IMR-90 (cell line): ENCODE results near the gene OAF. TPM values are rescaled to one million over a fixed set of nuclear protein-coding genes. Genes with fewer than 3 reads are reported as not detected.

Experiments
- ATAC-seq: fragments of 200-7000 bp; cut with Tn5 transposase; 2 replicates; pipeline ENCODE4 v1.9.1; 2020; ENCODE audit warnings: low read depth, mild to moderate bottlenecking, moderate library complexity
- BruUV-seq: library from RNA; stranded (reverse); fragments of 400-500 nt; replicated peaks from 2 replicates; lab custom pipeline; 2021; lab: Mats Ljungman, UMichigan
- CTCF ChIA-PET: fragments of 300-600 bp; formaldehyde crosslinking; extraction: SDS; loops from one replicate; lab custom pipeline; 2021; ENCODE audit warnings: antibody characterized with exemption; lab: Yijun Ruan, JAX
- POLR2A ChIA-PET: fragments of 300-600 bp; sonication (Branson Sonifier 250); formaldehyde crosslinking; loops from one replicate; lab custom pipeline; 2022; ENCODE audit warnings: antibody characterized with exemption; ENCODE audit not compliant: unreplicated experiment; lab: Charles Lee
- DNase-seq: peaks from one replicate; pipeline ENCODE4 v3.0.0; 2013
- H2AFZ ChIP-seq: replicated peaks from 2 replicates; pipeline ENCODE3; 2013; ENCODE audit warnings: low read length, mild to moderate bottlenecking; ENCODE audit not compliant: poor library complexity
- H2AK5ac ChIP-seq: 2 replicates; pipeline ENCODE4 v1.6.1; 2013; ENCODE audit warnings: low read depth, low read length, inconsistent platforms
- H2AK9ac ChIP-seq: replicated peaks from 2 replicates; pipeline ENCODE3; 2013; ENCODE audit warnings: mild to moderate bottlenecking, low read depth, low read length, moderate library complexity; ENCODE audit not compliant: poor library complexity
- H2BK120ac ChIP-seq: 2 replicates; pipeline ENCODE4 v1.6.1; 2013; ENCODE audit warnings: low read depth, low read length, inconsistent platforms
- H2BK15ac ChIP-seq: 3 replicates; pipeline ENCODE4 v1.6.1; 2013; ENCODE audit warnings: low read depth, low read length, inconsistent platforms
- H2BK20ac ChIP-seq: 2 replicates; pipeline ENCODE4 v1.6.1; 2013; ENCODE audit warnings: low read depth, mild to moderate bottlenecking, inconsistent platforms, low read length, moderate library complexity
- H2BK5ac ChIP-seq: 2 replicates; pipeline ENCODE4 v1.6.1; 2013; ENCODE audit warnings: mild to moderate bottlenecking, low read depth, low read length, inconsistent platforms; ENCODE audit not compliant: poor library complexity, severe bottlenecking
- H3K14ac ChIP-seq: replicated peaks from 2 replicates; pipeline ENCODE4 v1.6.1; 2013; ENCODE audit warnings: low read depth, low read length, inconsistent platforms
- H3K18ac ChIP-seq: 2 replicates; pipeline ENCODE4 v1.6.1; 2013; ENCODE audit warnings: low read depth, low read length, control low read depth
- H3K23ac ChIP-seq: 2 replicates; pipeline ENCODE4 v1.6.1; 2013; ENCODE audit warnings: low read depth, low read length, inconsistent platforms
- H3K27ac ChIP-seq: 2 replicates; pipeline ENCODE4 v1.5.1; 2013; ENCODE audit warnings: mild to moderate bottlenecking, control low read depth, low read length; ENCODE audit not compliant: insufficient read depth
- H3K27me3 ChIP-seq: 2 replicates; pipeline ENCODE4 v1.6.1; 2013; ENCODE audit warnings: low read length; ENCODE audit not compliant: control insufficient read depth, insufficient read depth
- H3K36me3 ChIP-seq: 2 replicates; pipeline ENCODE4 v1.6.1; 2013; ENCODE audit warnings: low read length, mixed read lengths; ENCODE audit not compliant: control insufficient read depth, insufficient read depth
- H3K4ac ChIP-seq: 2 replicates; pipeline ENCODE4 v1.6.1; 2013; ENCODE audit warnings: low read depth, low read length, inconsistent platforms
- H3K4me1 ChIP-seq: 2 replicates; pipeline ENCODE4 v1.6.1; 2013; ENCODE audit warnings: low read length, mixed read lengths; ENCODE audit not compliant: control insufficient read depth, insufficient read depth
- H3K4me2 ChIP-seq: 2 replicates; pipeline ENCODE4 v1.6.1; 2013; ENCODE audit warnings: low read depth, mild to moderate bottlenecking, control low read depth, low read length, moderate library complexity
- H3K4me3 ChIP-seq: 2 replicates; pipeline ENCODE4 v1.5.1; 2013; ENCODE audit warnings: low read depth, mild to moderate bottlenecking, control low read depth, low read length, moderate library complexity; ENCODE audit not compliant: insufficient read depth
- H3K56ac ChIP-seq: 2 replicates; pipeline ENCODE4 v1.6.1; 2013; ENCODE audit warnings: low read length, inconsistent platforms; ENCODE audit not compliant: insufficient read depth; ENCODE audit errors: extremely low read depth
- H3K79me1 ChIP-seq, 2 experiments: 2 replicates each; pipeline ENCODE4 v1.6.1; 2013; ENCODE audit warnings: low read length in 2 of 2, inconsistent platforms in 1 of 2, low read depth in 1 of 2
- H3K9ac ChIP-seq: 2 replicates; pipeline ENCODE4 v1.6.1; 2013; ENCODE audit warnings: low read depth, low read length, control low read depth
- H3K9me1 ChIP-seq: 2 replicates; pipeline ENCODE4 v1.6.1; 2013; ENCODE audit warnings: low read length, inconsistent platforms; ENCODE audit not compliant: insufficient read depth
- H3K9me3 ChIP-seq: 2 replicates; pipeline ENCODE4 v1.6.1; 2013; ENCODE audit warnings: low read length; ENCODE audit not compliant: control insufficient read depth, insufficient read depth
- H4K20me1 ChIP-seq: 2 replicates; pipeline ENCODE4 v1.6.1; 2013; ENCODE audit warnings: low read length, inconsistent platforms; ENCODE audit not compliant: insufficient read depth
- H4K5ac ChIP-seq: 2 replicates; pipeline ENCODE4 v1.6.1; 2013; ENCODE audit warnings: mild to moderate bottlenecking, low read depth, low read length, control low read depth
- H4K8ac ChIP-seq, 2 experiments: 2 replicates each; pipeline ENCODE4 v1.6.1; 2013; ENCODE audit warnings: low read depth in 2 of 2, low read length in 2 of 2, control low read depth in 1 of 2, inconsistent platforms in 1 of 2
- H4K91ac ChIP-seq: 2 replicates; pipeline ENCODE4 v1.6.1; 2013; ENCODE audit warnings: low read depth, low read length, inconsistent platforms; ENCODE audit not compliant: insufficient read depth
- CEBPB ChIP-seq: IDR thresholded peaks from 2 replicates; pipeline ENCODE4 v1.6.1; 2012; ENCODE audit warnings: low read depth, low read length, improper control_type of control experiment
- CHD1 ChIP-seq: IDR thresholded peaks from 2 replicates; pipeline ENCODE4 v1.6.1; 2012; ENCODE audit warnings: low read depth, low read length, improper control_type of control experiment
- CTCF ChIP-seq: conservative IDR thresholded peaks from 2 replicates; pipeline ENCODE4 v1.5.1; 2012; ENCODE audit warnings: mild to moderate bottlenecking, low read depth, low read length, improper control_type of control experiment
- FOS ChIP-seq: fragments of 150-350 bp; IDR thresholded peaks from 2 replicates; pipeline ENCODE4 v1.6.1; 2016; ENCODE audit warnings: low read depth, low read length
- MAZ ChIP-seq: IDR thresholded peaks from 2 replicates; pipeline ENCODE4 v1.6.1; 2012; ENCODE audit warnings: low read depth, mild to moderate bottlenecking, low read length, improper control_type of control experiment, moderate library complexity, borderline replicate concordance
- NFE2L2 ChIP-seq: fragments of 150-350 bp; IDR thresholded peaks from 2 replicates; pipeline ENCODE4 v1.6.1; 2016; ENCODE audit warnings: low read depth, mild to moderate bottlenecking, low read length
- POLR2A ChIP-seq: IDR thresholded peaks from 2 replicates; pipeline ENCODE4 v1.6.1; 2012; ENCODE audit warnings: mild to moderate bottlenecking, low read depth, low read length
- RAD21 ChIP-seq: IDR thresholded peaks from 2 replicates; pipeline ENCODE4 v1.6.1; 2012; ENCODE audit warnings: low read length, improper control_type of control experiment
- RCOR1 ChIP-seq: IDR thresholded peaks from 2 replicates; pipeline ENCODE4 v1.6.1; 2012; ENCODE audit warnings: mild to moderate bottlenecking, low read length, improper control_type of control experiment; ENCODE audit not compliant: insufficient replicate concordance
- RFX5 ChIP-seq: IDR thresholded peaks from 2 replicates; pipeline ENCODE4 v1.8.0; 2012; ENCODE audit warnings: low read depth, mild to moderate bottlenecking, low read length, moderate library complexity
- SMC3 ChIP-seq: fragments of 150-350 bp; IDR thresholded peaks from 2 replicates; pipeline ENCODE4 v1.6.1; 2016; ENCODE audit warnings: low read depth, mild to moderate bottlenecking, antibody characterized with exemption, low read length, moderate library complexity
- USF2 ChIP-seq: fragments of 150-350 bp; IDR thresholded peaks from 2 replicates; pipeline ENCODE4 v1.6.1; 2017; ENCODE audit warnings: mild to moderate bottlenecking, antibody characterized with exemption, low read length, low read depth
- WGBS, 2 experiments: methylation state at CpG; one replicate each; pipeline versions ENCODE4 v1.1.5 to v1.1.7; 2013; ENCODE audit warnings: missing lambda C conversion rate in 2 of 2; ENCODE audit not compliant: insufficient read length in 1 of 2; ENCODE audit errors: extremely low coverage in 2 of 2; 5-methylcytosine and 5-hydroxymethylcytosine counted together
- dilution Hi-C: fragments of 300-500 bp; cut with HindIII; formaldehyde crosslinking; loops from one replicate; pipeline ENCODE4 v1.14.3; 2018; ENCODE audit warnings: low sequenced_read_pairs; ENCODE audit not compliant: unreplicated experiment
- in situ Hi-C: fragments of 300-500 bp; cut with MboI; formaldehyde crosslinking; loops from 3 replicates; pipeline ENCODE4 v1.14.3; 2019; ENCODE audit warnings: low sequenced_read_pairs, inconsistent platforms, mixed read lengths
- intact Hi-C: fragments of 100-400 bp; cut with micrococcal nuclease; formaldehyde crosslinking; loops from 2 replicates; pipeline ENCODE4 v1.10.0; 2022
- polyA plus RNA-seq, 3 experiments: library from polyadenylated mRNA; depleted of rRNA; stranded (reverse); fragments of >200 nt; gene quantifications; 2 replicates each; pipeline ENCODE4 v1.2.3, GENCODE V29; 2012; ENCODE audit warnings: low replicate concordance in 1 of 3
- total RNA-seq: library from RNA; depleted of rRNA; stranded (reverse); fragments of >200 nt; gene quantifications from 2 replicates; pipeline ENCODE4 v1.2.3, GENCODE V29; 2012

OAF gene
- total and polyA plus RNA-seq, 2 of the 4 experiments (the other 2 are of a cell fraction) = 9.9 to 42.0 TPM

- peak; percentile 44; the same call in 1 of the 2 replicates for TF ChIP-seq SMC3
Observed at GRCh38 chr11:120180551-120181232, 30.1 kb upstream of the OAF start (continued).

DNA sequence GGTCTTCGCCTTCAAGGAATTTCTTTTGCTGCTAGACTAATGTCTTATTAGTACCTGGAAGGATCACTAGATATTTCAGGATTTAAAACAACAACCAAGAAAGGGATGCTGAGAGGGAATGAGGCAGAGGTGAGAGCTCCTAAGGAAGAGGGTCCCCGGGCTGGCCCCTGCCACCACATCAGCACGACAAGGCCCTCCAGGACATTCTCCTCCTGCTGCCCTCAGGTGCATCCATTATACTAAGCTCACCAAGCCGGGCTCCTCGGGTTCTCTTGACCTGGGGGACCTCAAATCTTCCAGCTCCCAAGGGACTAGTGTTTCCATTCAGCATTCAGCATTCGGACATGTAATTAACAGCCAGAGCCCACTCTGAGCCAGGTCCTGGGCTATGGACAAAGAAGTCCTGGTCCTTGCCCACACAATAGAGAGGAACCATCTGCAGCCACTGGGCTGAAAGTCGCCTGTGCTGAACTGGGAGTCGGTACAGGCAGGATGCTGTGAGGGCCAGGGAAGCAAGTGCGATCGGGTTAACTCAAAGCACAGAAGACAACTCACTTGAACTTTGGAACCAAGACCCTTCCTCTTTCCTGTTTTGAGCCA lies 29.4 kb upstream of the OAF start:
- no peak overlapping the region for H2BK20ac ChIP-seq
- no peak overlapping the region for H3K9ac ChIP-seq
- H4K8ac ChIP-seq = no peak overlapping the region
- ChIA-PET CTCF (interaction anchor here (1.3 to 1.6 kb wide), 2 partner anchors 13 to 31 kb away, joined by 3 read pairs; no protein-coding TSS in a partner anchor), POLR2A (no interaction called here)
- no peak overlapping the region for H2AK9ac ChIP-seq
- H3K79me1 ChIP-seq = no peaks in the 10 kb centered on the region
- H2BK15ac ChIP-seq = no peak overlapping the region
- H2BK120ac ChIP-seq = no peak overlapping the region
- no peaks in the 10 kb centered on the region for H3K9me3 ChIP-seq
- no peak overlapping the region for H3K4me2 ChIP-seq
- H3K23ac ChIP-seq = no peak overlapping the region
- ATAC-seq = no peak
- no peak overlapping the region for H3K18ac ChIP-seq
- H3K27ac ChIP-seq = no peak overlapping the region
- H2BK5ac ChIP-seq = no peak overlapping the region
- BruUV-seq = no TSS peak
- H3K4me1 ChIP-seq = peaks cover 10% of the 10 kb centered on the region; the same call in 1 of the 2 replicates
- peaks cover 6% of the 10 kb centered on the region for H3K27me3 ChIP-seq
- dilution Hi-C loops = no loop called here
- H3K4me3 ChIP-seq = no peak overlapping the region
- DNase-seq = no peak
- H4K5ac ChIP-seq = no peak overlapping the region
- 97% methylated on average over 4 of the region's 10 CpGs; no CpG with 5 or more reads in 1 of the 2 experiments for WGBS, 2 experiments
- H3K36me3 ChIP-seq = no peaks in the 10 kb centered on the region
- no peak overlapping the region for H3K56ac ChIP-seq
- H3K4ac ChIP-seq = no peak overlapping the region; the same call in 1 of the 2 replicates
- H2AFZ ChIP-seq = no peak overlapping the region
- H2AK5ac ChIP-seq = no peak overlapping the region
- no peak overlapping the region for H4K91ac ChIP-seq
- intact Hi-C loops = no loop called here
- H3K9me1 ChIP-seq = no peaks in the 10 kb centered on the region
- in situ Hi-C loops = no loop called here
- H4K20me1 ChIP-seq = no peaks in the 10 kb centered on the region
- H3K14ac ChIP-seq = no peak overlapping the region
- TF ChIP-seq CHD1 = no peak
- no peak for TF ChIP-seq CTCF
- TF ChIP-seq MAZ = no peak
- no peak for TF ChIP-seq RFX5
- TF ChIP-seq FOS = no peak
- TF ChIP-seq USF2 = no peak
- TF ChIP-seq POLR2A = no peak
- no peak for TF ChIP-seq CEBPB
- no peak for TF ChIP-seq NFE2L2
- TF ChIP-seq RCOR1 = no peak
- TF ChIP-seq RAD21 = no peak
